IMR-90 (cell line): ENCODE data around the gene DCLRE1C.

Experiments
- CHD1 ChIP-seq: IDR thresholded peaks from 2 replicates; pipeline ENCODE4 v1.6.1; 2012; ENCODE audit warnings: low read depth, low read length, improper control_type of control experiment
- CTCF ChIP-seq: conservative IDR thresholded peaks from 2 replicates; pipeline ENCODE4 v1.5.1; 2012; ENCODE audit warnings: mild to moderate bottlenecking, low read depth, low read length, improper control_type of control experiment
- FOS ChIP-seq: fragments of 150-350 bp; IDR thresholded peaks from 2 replicates; pipeline ENCODE4 v1.6.1; 2016; ENCODE audit warnings: low read depth, low read length
- MAFK ChIP-seq: IDR thresholded peaks from 2 replicates; pipeline ENCODE4 v1.6.1; 2012; ENCODE audit warnings: low read depth, low read length, improper control_type of control experiment
- NFE2L2 ChIP-seq: fragments of 150-350 bp; IDR thresholded peaks from 2 replicates; pipeline ENCODE4 v1.6.1; 2016; ENCODE audit warnings: low read depth, mild to moderate bottlenecking, low read length
- POLR2A ChIP-seq: IDR thresholded peaks from 2 replicates; pipeline ENCODE4 v1.6.1; 2012; ENCODE audit warnings: mild to moderate bottlenecking, low read depth, low read length
- RAD21 ChIP-seq: IDR thresholded peaks from 2 replicates; pipeline ENCODE4 v1.6.1; 2012; ENCODE audit warnings: low read length, improper control_type of control experiment
- RFX5 ChIP-seq: IDR thresholded peaks from 2 replicates; pipeline ENCODE4 v1.8.0; 2012; ENCODE audit warnings: low read depth, mild to moderate bottlenecking, low read length, moderate library complexity
- SMC3 ChIP-seq: fragments of 150-350 bp; IDR thresholded peaks from 2 replicates; pipeline ENCODE4 v1.6.1; 2016; ENCODE audit warnings: low read depth, mild to moderate bottlenecking, antibody characterized with exemption, low read length, moderate library complexity

- TF ChIP-seq CTCF (no peak), CHD1 (no peak), RFX5 (no peak), SMC3 (no peak), RAD21 (no peak), POLR2A (no peak), MAFK (no peak), NFE2L2 (no peak), FOS (no peak)
Observed at GRCh38 chr10:14936584-14936983, 17.3 kb downstream of the DCLRE1C start.
